Limb (tissue), 2 donors: ENCODE results near the gene ASCC2.

Source experiments
- DNase-seq, 2 donors: peaks; one replicate each; pipeline ENCODE4 v3.0.0-alpha.2; 2016; ENCODE audit errors: extremely low spot score in 2 of 2

ASCC2 gene

DNA sequence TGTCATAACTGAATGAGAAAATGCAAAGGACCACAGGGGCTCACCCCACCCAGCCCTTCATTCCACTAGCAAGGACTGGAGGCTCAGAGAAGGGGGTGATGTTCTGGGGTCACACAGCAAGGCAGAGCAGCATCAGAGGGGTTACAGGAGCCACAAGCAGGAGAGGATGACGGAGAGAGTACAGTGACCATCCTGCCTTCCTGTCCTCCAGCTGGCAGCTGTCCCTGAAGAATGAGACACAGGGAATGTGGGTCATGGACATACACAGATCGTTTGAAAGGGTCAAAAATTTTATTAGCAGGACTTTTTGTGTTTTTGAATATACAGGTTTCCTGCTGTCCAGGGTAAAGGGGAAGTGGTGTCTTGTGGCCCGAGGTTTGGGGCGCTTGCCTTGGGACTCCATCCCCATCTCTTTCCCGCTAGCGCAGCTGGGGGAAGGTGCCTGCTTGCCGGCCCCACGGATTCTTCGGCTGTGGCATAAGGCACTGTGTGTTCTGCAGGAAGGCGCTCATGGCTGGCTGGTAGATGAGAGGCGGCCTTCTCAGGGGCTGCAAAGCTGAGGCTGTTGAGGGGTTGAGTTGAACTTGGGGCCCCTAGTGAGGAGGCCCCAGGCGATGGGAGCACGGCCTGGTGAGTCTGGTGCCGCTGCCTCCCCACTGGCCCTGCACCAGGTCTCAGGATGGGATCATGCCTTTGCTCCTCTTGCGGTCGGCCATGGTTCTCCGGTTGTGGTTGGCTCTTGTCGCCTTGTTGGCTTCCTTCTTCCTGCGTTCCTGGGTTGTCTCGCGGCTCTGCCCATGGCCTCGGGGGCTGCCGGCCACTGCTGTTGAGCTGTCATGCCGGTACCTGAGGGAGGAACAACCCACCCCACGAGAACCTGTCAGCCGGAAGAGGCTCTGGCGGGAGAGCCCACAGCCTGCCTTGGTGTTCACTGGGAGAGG lies 49.5 kb downstream of the ASCC2 start:
- no peak for DNase-seq

DNA sequence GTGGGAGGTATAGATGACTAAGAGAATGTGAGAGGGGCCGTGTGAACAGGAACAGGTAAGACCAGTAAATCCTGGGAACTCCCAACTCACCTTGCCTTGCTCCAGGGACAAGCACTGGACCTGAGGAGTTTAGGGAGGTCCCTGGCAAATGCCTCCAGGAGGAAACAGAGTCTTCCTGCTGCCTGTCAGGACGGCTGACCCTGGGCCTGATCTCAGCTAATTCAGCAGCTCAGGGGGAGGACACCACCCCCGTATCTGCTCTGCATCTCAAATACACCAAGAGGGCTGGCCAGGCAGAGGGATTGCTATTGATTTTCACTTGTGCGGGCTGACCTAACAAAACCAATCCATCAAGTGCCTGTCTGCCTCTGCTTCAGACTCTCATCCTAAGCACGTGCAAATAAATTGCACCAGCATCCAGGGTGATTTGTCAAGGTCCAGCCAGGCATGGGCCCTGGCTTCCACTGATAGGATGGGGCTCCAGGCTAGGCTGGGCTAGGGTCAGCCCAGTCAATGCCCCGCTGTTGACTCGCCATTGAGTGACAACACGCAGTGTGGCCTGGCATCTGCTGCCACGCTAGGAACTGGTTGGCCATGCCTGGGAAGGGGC lies 50.6 kb downstream of the ASCC2 start:
- no peak for DNase-seq

DNA sequence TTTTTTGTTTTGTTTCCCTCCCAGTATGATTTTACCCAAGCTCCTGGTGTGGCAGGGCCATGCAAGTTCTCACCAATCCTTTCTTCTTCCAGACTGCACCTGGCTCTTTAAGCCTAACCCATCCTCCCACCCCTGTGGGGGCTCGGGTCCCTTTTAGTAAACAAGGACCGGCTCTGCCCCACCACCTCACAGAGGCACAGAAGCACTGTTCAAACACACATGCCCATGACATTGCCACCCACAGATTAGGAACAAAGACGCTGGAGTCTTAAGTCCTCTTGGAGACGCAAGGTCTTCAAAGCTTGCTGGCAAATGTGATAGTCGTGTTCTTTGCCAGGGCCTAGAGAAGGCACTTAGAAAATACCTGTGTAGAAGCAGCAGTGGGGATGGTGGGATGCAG lies 52.0 kb downstream of the ASCC2 start:
- no peak for DNase-seq

DNA sequence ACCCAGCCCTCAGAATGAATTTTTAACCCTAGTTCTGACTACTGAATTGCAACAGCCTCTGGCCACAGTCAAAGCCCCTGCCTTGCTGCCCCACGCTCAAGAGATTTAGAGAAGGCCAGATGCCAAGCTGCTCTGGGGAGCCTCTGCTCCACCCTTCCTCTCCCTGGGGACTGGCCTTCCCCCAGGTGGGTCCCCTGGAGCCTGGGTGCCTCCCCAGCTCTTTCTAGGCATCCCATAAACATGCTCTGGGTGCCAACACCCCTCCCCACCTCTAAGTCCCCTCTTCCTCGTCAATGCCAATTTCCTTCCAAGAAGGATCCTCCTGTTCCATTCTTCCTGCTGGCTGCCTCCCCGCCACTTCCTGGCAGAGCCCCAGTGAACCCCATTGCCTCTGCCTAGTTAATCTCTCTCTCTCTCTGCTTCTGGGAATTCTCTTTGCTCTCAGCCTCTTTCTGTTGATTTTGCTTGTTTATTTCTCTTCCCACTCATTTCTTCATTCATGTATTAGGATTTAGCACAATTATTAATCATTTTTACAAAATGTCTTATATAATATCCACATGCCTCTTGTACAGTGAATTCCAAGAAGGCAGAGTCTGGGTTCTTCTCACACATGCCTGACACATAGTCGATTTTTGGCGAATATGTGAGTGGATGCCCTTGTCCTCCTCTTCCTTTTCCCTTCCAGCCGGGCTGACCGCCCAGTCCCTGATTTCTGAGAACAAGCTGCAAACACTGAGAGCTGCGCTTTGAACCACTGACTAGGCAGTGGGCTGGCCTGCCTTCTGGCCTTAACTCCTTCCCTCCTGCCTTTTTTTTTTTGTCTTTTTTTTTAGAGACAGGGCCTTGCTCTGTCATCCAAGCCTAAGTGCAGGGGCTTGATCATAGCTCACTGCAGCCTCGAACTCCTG lies 53.4 kb downstream of the ASCC2 start:
- DNase-seq, result peak in 1 of 2 donors; percentile 20

DNA sequence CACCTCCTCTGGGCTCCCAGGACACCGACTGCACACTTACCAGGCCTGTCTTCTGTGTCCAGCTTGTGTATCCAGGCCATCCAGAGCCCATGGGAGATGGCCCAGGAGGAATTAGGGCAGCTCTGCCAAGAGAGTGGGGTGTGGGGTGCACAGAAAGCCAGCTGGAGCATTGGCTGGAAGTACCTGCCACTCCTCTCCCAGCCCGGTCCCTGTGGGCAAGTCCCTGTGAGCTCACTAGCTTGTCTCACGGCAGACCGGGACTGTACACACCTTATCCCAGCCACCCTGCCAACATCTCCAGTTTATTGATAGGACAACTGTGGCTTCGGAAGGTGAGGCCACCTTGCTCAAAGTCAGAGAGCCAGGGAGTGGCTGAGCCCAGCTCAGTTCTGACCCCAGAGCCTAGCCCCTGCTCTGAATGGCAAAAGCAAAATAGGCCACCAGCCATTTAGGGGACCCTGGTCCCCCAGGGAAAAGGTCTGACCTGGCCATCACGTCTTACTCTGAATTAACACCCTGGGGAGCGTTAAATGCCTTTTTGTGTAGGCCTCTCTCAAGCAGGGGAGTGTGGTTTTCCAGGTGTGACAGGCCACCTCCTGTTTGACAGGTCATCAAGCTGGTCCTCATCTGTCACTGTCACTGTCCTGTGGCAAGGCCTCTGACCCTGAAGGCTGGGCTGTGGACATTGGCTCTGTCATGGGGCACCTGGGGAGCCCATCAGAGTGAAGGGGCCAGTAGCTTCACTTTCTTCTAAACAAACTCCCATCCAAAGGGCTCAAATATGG lies 55.8 kb downstream of the ASCC2 start:
- no peak for DNase-seq

DNA sequence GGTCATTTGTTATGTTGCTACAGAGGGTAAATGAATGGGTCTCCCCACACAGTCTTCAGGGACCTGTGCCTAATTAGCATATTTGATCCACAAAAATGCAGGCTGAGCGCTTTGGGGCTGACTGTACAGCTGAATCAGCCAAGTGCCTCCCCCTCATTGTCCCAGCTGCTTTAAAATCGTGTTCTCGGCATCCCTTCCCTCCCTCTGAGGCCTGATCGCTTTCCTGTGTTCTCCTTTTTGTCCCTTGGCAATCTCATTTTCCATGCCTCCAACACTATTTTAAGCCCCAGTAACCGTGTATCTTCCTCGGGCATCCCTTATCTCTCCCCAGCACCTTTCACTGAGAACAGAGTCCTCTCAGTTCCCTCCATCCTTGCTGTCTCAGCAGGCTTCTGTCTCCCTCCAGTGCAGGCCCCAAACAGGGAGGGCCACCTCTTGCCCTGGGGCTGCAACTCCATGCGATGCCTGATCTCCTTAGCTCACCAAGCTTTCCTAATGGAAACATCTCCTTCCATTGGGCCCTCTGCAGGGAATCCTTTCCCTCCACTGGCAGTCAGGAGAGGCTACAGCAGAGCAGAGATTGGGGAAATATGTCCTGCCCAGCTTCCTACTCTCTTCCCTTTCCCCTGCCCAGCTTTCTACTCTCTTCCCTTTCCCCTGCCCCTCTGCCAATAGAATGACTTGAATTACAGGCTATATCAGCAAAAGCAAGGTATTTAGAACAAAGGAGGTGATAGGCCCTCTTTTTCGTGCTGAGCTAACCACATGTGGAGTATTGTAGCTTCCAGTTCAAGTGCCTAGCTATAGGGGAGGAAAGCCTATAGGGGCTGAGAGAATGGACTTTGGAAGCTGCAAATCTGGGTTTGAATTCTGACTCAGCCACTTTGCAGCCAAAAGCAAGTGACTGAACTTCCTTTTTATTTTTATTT lies 57.1 kb downstream of the ASCC2 start:
- no peak for DNase-seq

DNA sequence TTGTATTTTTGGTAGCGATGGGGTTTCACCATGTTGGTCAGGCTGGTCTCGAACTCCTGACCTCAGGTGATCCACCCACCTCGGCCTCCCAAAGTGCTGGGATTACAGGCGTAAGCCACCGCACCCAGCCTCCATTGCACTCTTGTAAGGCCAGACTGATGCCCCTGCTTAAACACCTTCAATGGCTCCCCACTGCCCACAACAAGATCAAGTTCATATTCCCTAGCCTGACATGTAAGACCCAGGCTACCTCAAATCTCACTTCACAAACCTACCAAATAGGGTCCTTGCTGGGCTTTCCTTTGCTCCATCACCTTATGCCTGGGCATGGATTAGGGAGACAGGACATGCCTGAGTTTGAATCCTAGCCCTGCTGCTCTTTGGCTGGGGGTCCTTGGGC lies 57.9 kb downstream of the ASCC2 start:
- no peak for DNase-seq

DNA sequence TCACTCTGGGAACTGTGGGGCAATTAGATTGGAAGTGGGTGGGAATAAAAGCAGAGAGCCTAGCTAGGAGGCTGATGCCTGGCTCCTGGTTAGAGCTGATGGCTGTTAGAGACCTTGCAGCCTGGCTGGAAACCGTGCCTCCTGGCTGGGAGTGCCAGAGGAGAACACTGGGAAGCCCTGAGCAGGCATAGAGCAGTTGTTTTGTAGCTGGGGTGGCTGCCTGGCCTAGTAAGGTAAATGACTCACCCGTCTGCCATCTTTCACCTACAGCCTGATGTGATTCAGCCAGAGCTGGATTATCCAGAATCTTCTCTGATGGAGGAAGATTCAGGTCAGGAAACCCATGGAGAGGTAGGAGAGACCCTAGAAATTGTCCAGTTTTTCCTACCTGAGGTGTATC lies 64.8 kb downstream of the ASCC2 start:
- no peak for DNase-seq

DNA sequence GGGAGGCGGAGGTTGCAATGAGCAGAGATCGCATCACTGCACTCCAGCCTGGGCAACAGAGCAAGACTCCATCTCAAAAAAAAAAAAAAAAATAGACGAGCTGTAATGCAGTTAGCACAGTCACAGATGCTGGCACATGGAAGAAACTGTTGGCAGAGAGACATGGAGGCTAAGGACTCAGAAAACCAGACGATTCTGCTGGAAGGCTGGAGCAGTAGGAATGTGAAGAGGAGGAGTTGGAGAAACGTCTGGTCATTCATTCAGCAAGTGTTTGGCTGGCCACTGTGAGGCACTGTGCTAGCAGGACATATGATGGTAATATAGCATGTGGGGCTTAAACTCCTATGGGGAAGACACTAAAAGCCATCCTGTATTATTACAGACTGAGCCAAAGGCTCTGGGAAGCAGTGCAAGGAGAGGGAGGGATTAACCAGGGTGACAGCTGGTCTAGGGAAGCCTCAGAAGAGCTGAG lies 65.9 kb downstream of the ASCC2 start:
- DNase-seq, result no peak

DNA sequence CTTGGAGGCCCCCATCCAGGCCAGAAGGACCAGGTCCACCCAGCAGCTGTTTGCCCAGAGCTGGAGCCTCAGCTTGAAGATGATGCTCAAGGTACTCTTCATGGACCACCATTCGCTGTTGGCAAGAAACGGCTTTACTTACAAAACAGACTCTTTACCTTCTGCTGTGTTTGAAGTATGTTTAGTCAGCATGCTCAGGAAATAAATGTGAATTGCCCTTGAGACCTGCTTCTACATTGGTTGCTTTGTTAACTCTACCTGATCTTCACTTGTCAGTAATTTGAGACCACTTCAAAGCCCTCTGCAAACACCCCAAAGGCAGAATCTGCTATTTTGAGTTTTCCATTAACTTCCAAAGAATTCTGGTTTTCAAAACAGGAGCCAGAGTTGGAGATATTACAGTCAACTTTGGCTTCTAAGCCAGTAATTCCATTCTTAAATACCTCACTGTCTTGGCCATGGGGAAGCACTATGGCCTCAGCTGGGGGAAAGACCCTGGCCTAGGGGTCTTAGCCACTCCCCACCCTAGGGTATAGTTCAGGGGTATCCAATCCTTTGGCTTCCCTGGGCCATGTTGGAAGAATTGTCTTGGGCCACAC lies 68.3 kb downstream of the ASCC2 start:
- DNase-seq, result no peak

DNA sequence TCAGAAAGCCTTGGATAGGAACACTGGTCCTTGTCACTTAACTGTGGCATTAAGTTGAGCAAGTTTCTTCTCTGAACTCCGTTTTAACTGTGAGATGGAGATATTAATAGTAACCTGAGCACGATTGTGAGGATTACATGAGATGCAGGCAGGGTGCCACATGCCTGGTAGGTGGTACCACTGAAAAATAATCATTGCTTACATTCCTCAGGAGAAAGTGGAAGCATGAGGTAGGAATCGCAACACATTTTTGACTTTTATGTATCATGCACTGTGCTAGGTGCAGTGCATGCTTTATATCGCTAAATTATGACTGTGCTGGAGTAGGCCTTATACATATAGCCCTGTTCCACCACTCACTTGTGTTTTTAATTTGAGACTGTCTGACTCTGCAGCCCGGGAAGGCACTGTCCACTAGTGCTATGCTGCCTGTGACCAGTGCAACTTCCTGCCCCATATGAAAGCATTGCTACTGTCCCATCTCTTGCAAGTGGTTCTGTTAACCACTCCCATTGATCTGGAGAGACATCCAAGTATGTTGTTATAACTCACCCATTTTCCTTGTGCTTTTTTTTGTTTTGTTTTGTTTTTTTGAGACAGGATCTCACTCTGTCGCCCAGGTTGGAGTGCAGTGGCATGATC lies 69.9 kb downstream of the ASCC2 start:
- DNase-seq, result no peak

DNA sequence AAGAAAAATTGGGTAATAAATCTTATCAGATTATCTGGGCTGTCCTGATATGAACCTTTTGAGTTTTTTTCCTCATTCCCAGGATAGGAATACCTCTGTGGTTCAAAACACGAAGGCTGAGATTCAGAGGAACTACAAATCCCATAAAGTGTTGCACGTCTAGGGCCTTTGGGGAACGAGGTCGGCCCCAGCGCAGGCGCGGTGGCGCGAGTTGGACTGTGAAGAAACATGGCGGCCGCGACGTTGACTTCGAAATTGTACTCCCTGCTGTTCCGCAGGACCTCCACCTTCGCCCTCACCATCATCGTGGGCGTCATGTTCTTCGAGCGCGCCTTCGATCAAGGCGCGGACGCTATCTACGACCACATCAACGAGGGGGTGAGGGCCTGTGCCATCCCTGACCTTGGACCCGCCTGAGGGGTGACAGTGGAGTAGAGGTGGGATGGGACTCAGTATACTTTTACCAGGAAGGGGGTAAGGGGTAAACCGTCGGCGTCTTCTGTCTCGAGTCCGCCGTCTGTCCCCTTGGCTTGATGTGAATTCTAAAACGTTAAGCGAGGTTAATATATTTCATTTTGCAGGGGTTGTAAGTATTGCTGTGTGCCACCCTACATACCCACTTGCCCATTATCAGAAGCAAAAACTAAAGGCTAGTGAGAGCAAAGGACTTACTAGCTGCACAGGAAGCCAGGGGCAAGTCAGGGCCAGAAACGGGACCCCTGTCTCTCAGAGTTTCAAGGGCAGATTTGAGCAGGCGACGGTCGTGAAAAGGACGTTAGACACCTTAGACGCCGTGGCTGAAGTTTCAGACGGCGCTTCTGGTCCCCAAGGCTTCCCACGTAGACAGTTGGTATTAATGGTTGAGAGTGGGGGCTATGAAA lies 70.7 kb downstream of the ASCC2 start, which contains the start of gene UQCR10:
Gene UQCR10 (plus strand): TSS at position 199 of the 881 bp plus-strand sequence. CDS start 30 bp downstream, at position 229.
- DNase-seq, result peak; percentile 93 to 95

DNA sequence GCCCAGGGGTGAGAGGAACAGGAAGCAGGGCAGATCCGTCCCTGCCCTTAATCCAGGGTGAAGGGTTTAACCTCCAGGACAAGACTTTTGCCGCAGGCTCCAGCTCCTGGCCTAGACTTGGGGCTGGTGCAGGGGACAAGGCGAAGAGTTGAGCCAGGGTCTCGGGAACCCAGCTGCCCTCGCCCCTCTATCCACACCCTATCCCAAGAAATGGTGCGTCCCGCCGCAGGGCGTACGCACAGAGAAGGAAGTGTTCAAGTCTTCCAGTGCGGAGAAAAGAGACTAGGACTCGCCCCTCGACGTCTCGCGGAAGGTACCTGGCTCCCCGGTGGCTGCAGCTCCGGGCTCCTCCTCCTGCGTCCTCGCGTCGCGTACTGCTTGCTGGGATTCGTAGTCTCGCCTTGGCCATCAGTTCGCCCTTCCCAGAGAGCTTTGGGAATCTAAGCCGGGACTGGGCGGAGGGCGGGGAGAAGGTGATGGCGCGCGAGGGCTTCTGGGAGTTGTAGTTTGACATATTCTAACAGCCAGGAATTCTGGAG lies 71.4 kb downstream of the ASCC2 start, which contains the start of gene ZMAT5:
Gene ZMAT5 (minus strand): TSS at position 376 of the 539 bp plus-strand sequence. CDS start 18,463 bp downstream, outside the sequence.
- DNase-seq, result peak; percentile 92 to 98

DNA sequence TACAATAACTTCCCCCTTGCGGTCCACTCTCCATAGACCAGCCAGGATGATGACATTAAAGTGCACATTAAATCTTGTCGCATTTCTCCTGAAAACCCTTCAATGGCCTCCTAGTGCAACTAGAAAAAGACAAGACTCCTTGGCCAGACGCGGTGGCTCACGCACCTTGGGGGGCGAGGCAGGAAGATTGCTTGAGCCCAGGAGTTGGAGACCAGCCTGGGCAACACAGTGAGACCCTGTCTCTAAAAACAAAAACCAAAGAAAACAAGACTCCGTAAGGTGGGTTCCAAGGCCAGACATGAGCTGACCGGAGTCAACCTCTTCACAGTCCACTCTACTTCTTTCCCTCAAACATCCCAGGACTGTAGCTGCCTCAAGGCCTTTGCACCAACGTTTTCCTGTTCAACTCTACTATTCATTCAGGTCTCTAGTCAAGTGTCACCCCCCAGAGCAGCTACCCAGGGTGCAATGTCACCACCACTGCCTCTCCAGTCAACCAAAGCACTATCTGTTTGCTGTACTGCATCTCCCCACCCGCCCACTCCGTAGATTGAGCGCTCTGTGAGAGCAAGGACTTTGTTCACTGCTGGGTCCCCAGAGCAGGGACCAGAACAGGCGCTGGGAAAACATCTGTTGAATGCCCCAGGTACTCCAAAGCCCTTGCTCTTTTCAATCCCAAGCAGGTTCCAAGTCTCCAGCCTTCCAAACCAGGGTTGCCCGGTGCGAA lies 72.0 kb downstream of the ASCC2 start:
- DNase-seq, result no peak

DNA sequence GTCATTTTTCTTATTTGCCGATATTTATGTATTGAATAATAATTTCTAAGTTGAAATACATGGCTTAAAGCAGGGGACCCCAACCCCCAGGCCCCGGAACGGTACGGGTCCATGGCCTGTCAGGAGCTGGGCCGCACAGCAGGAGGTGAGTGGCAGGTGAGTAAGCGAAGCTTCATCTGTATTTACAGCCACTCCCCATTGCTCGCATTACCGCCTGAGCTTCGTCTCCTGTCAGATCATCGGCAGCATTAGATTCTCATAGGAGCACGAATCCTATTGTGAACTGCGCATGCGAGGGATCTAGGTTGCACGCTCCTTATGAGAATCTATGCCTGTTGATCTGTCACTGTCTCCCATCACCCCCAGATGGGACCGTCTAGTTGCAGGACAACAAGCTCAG lies 75.8 kb downstream of the ASCC2 start:
- DNase-seq, result no peak

DNA sequence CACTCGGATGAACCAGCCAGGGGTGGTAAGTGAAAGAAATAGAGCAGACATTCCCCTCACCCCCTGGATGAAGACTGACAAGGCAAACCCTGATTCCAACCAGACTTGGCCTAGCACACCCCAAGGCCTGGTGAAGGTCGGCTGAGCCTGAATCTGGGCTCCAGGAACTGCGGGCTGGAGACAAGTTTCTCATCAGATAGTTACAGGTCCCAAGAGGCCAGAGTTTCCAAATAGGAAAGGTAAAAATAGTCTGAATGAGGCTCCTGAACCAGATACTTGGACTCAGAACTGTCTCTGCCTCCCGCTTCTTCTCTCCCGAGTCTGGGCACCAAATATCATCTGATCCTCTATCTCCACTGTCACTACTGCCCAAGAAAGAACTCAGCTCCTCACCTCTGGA lies 79.1 kb downstream of the ASCC2 start:
- DNase-seq, result no peak
